SIG-M5 treated with dmso at 0.1 percent for 504 hours (cell line): ENCODE data around the gene ZNF335.
"Not testable (repeated sequence)": the region's sequence is repeated elsewhere in the genome, so short reads cannot be mapped to it uniquely, and the experiment has no call there.

Experiments used
- DNase-seq: peaks from one replicate; lab custom pipeline; 2025; ENCODE audit not compliant: unreplicated experiment; lab: John Stamatoyannopoulos, UW

ZNF335 gene

DNA sequence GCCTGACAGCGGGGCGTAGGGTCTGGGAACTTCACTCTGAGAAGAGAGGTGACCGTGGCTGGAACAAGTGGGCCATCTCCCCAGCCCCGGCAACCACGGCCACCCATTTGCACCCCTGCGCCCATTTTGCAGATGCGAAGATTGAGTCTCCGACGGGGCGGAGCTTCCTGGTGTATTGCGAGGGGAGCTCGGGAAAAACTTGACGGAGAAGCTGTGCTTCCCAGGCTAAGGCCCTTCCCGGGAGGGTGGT lies 653 bp downstream of the ZNF335 start:
- DNase-seq = no peak

DNA sequence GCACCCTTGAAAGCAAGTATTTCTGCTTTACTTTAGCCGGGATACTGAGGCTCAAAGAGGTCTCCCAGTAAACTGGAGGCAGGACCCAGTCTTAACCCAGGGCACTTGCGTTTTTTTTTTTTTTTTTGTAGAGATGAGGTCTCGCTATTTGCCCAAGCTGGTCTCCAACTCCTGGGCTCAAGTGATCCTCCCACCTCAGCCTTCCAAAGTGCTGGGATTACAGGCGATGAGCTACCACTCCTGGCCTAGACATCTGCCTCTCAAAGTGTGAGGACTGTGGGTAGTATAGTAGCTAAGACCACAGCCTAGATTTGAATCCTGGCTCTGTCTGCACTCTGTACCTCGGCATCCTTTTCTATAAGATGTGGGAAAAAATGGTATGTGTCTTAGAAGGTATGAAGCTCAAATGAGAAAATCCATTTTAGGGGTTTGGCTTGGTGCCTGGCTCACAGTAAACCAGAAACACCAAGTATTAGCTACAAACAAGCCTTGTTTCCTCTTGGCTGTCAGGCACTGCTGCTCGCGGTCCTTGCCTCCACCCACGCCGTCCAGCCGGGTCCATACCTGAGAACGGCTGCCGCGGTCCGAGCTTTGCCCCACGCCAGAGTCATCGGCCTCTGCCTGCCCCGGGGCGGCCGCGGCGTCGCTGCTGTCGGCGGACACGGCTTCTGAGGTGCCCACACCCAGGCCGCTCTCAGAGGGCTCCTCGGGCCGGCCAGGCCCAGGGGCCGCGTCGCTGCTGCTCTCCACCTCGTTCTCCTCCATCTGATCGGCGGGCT lies 1.2 kb downstream of the ZNF335 start:
- DNase-seq = no peak

DNA sequence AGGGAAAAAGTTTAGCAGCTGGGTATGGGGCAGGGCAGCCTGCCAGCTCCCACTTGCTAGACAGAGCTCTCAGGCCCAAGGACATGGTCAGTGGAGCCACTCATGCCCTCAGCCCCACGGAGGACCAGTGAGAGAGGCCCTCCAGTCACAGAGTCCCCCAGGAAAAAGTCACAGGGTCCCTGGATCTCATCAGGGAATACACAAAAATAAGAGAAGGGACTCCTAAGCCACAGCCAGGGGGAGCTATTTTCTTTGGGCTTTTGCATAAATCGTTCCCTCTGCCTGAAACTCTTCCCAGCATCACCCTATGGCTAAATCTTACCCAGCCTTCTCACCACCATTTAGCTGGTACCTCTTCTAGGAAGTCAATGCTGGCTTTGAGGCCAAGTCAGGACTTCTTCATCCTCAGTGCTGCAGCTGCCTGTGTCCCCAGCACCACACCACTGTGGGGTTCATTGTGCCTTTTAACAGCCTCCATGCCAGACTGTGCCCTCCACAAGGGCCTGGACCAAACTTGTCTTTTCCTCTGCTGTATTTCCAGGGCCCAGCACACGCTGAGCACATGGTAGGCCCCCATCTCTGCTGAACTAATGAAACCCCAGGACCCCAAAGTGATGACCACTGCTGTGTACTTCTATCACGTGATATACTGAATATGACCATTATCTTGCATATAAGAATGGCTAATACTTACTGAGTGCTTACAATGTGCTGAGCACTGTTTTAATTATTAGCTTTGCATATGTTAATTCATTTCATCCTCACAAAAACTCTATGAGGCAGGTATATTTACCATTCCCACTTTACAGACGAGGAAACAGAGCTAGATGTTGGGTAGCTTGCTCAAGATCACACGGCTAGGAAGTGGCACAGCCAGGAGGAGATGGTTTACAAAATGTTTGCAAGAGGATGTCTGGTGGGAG lies 2.0 kb downstream of the ZNF335 start:
- DNase-seq = peak; percentile 77

DNA sequence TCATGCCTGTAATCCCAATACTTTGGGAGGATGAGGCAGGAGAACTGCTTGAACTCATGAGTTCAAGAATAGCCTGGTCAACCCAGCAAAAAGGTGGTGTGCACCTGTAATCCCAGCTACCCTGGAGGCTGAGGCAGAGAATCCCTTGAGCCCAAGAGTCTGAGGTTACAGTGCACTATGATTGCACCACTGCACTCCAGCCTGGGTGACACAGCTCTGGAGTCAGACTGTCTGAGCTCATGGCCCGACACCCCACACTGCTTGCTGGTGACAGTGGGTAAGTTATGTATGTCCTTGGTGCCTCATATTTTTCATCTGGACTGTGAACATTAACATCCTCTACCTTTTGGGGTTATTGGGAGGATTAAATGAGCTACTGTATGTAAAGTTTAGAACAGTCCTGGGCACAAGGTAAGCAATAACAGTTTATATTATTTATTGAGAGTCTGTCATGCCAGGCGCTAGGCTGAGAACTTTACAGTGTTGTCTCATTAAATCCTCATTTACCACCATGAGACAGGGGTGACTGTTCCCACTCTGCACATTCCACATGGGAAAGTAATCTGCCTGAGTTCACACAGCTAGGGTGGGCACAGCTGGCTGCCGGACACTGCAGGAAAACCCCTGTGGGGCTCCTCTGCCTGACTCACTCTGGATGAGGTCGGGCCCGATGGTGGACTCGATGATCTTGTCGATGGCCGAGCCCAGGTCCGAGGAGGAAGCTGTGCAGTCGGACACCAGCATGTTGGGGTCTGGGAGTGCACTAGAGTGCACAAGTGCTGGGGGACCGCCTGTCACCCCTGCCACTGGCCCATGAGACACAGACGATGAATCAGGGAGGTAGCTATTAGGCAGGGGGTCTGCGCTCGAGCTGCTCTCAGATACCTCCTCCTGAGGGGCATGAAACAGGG lies 2.9 kb downstream of the ZNF335 start:
- DNase-seq = no peak

DNA sequence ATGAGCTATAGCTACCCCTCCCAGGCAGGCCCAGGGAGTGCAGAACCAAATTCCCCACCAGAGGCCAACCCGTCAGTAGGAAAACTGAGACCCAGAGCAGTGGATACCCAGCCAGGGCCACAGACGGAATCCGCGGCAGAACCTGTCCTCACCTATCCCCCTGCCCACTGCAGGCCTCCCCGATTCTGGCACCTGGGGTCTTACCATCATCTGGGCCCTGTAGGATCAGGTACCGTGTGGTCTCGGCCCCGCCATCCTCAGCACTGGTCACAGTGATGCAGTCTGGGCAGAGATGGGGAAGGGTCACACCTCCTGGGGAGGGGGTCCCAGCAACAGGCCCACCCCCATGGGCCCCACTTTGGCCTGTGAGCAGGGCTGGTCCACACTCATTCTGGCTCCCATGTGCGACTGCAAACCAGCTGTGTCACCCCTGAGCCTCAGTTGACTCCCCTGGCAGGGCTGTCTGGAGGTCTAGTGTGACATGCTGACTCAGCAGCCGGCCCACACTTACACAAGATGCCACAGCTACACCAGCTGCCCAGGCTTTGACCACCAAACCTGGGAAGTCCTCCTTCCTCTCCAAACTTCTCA lies 3.8 kb downstream of the ZNF335 start:
- DNase-seq = no peak

DNA sequence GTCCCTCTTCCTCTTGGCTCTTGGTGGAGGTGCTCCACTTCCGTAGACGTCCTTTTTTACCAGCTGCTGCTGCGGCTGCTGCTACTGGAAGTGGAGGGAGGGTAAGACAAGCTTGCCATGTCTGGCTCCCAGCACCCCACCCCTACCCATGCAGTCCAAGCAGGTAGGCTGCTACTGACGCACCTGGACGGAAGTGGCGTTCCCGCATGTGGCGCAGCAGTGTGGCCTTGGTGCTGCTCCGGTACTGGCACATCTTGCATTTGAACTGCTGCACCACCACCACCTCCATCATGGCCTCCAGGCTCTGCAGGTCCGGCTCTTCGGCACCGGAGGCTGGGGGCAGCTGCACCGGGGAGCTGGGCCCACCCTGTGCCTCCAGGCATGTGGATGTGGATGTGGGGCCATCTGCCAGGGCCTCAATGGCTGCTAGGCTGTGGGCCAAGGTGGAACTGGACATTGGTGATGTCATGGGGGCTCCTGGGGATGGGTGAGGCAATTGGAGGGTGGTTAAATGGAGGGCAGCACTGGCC lies 4.4 kb downstream of the ZNF335 start:
- DNase-seq = no peak

DNA sequence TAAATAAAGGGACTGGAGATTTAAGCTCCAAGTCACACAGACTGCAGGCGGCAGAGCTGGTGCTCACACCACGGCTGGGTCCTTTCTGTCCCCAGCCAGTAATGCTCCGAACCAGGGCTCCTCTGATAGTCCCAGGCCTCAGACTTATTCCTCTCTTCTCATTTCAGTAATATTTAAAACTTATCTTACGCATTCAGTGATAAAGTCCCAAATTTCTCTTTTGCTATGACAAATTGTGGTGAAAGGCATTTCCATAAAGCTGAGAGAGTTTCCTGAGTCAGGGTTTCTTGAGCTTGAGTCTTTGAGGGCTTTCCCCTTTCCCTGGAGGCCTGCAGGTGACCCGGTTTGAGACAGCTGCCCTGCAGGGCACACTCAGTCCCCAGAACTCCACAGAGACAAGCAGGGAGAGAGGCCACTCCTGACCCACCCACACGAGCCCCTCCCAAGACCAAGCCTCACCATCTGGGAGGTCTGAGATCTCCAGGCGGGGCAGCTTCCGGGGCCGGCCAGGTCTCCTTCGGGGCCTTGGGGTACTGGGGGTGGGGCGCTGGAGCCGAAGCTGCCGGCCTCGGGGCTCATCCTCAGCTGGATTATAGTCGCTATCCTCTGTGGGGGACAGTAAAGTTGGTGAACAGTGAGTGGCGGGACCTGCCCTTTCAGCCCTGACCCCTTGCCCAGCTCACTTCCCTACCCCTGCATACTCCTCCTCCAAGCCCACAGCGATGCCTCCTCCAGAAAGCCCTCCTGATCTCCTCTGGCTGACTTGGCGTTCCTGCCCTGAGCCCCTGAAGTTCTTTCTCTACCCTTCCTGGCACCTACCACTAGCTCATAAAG lies 6.6 kb downstream of the ZNF335 start:
- DNase-seq = no peak

DNA sequence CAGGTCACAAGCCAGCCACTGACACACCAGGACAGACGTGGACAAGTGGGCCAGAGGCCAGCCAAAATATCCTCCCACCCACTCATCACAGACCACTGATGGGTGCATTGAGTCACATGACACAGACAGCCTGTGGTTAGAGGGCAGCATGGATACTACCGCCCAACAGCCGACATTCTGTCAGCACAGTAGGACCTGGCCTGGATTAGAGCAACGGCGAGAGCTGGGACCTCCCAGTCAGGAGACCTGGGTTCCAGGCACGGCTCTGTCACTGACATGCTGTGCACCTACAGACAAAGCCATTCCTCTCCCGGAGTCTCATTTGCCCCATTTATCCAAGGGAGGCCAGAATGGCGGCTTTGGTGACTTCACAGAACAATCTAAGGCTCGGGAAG lies 8.0 kb downstream of the ZNF335 start:
- no peak for DNase-seq

DNA sequence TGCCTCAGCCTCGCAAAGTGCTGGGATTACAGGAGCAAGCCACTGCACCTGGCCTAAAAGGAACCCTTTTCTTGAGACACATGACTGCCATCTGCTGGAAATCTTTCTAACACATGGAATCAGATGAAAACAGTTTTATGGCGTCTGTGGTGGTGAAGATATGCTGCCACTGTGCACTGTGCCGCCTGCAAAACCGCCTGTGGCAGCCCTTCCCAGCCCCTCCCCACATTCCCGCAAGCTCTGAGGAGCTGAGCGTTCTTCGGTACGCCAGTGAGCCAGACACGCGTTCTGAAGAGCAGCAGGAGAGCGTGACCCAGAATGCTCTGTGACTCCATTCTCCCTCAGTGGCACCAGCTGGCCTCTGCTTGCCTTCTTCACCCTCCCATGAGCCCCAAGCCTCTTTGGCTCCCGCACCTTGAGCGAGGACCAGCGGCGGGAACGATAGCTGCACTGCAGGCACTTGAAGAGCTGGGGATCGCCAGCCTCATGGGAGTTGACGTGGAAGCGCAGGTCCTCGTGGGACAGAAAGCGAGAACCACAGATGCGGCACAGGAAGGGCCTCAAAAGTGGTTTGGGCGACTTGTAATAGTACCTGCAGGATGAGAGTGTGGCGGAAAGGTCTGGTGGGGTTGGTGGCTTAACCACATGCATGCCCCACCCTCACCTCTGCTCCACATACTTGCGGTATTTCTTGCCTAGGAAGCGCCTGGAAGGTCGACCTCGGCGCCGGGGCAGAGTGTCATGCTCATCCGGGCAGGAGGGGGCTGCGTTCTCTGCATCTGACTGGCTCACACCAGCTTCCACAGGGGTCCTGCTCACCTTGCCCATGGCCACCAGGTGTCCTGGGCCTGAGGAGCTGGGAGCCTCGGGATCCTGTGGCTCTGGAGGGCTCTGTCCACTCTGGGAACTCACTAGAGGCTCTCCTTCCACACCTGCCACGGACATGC lies 8.7 kb downstream of the ZNF335 start:
- peak; percentile 29 for DNase-seq

DNA sequence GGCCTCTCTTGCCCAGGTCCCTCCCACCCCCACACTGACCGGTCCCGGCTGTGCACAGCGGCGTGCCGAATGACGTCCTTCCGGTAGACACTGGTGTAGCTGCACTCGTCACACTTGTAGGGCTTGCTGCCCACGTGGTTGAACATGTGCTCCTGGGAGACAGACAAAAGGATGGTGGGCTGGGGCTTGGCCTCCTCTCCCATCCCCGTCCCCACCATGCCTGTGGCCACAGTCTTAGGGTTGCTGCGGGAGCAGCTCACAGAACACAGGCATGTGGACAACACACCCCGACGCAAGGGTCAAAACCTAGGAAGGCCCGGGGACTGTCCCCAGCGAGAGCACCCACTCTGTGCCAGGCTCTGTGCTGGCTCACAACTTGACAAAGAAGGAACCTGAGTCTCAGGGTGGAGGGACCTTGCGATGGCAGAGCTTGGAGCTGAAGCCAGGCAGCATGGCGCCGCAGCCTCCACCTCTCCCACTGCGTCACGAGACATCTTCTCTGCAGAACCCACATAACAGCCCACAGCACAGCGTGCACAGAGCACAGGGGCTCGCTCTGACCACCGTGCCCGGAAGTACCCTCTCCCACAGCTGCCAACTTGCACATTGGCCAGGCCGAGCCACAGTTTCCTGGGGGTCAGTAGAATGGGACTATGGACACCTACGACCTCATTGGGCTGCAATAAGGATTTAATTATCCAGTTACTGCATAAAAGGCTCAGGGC lies 9.8 kb downstream of the ZNF335 start:
- DNase-seq = no peak

DNA sequence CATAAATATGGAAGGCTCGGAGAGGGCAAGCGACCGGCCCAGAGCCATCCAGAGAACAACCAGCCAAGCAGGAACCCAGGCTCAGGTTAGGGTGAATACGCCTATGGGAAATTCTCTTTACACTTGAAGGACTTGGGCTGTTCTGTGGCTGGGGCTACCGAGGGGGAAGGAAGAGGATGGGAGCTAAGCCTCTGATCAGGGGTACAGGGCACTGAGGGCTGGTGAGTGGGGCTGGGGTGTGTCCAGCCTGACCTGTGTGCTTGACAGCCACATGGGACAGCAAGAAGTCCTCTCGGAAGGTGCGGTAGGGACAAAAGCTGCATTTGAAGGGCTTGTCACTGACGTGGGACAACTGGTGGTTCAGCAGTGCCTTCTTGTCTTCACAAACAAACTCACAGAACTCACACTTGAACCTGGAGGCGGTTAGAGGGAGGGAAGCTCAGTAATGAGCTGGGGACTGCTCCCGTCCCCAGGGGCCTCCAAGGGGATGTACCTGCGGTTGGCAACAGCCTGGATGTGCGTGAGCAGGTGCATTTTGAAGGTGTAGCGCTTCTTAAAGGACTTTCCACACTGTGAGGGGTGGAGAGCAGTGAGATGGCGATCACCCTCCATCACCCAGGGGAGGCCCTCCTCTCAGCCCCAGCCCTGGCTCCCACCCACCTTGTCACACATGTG lies 11.9 kb downstream of the ZNF335 start:
- DNase-seq = no peak

DNA sequence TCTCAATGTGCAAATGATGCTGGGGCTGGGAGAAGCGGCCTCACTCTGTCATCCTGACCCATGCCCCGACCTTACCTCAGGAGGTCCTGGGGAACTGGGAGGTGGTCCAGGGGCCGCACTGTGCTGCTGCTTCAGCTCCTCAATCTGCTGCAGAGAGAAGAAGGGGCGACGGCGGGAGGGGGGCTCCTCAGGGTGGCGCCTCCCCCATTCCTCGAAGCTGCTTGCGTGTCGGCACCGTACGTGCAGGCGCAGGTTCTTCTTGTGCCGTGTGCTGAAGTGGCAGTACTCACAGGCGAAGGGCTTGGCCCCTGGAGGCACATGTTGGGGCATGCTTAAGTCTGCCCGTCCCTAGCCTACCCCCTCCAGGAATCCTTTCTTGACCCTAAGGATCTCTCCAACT lies 12.9 kb downstream of the ZNF335 start:
- no peak for DNase-seq

DNA sequence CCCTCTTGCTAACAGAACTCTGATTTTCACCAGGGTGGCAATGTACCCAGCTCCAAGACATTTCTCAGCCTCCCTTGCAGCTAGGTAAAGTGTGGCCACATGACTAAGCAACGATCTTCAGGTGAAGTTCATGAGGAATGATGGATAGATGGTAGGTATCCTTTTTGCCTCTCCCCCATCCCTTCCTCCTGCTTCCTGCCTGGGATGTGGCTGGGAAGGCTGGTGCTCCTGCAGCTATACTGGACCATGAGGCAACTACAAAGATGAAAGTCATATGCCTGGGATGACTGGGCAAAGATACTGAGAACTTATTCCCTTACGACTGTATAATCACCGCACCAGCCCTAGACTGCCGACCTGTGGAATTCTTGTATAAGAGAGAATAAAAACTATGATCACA lies 13.4 kb downstream of the ZNF335 start:
- no peak for DNase-seq

DNA sequence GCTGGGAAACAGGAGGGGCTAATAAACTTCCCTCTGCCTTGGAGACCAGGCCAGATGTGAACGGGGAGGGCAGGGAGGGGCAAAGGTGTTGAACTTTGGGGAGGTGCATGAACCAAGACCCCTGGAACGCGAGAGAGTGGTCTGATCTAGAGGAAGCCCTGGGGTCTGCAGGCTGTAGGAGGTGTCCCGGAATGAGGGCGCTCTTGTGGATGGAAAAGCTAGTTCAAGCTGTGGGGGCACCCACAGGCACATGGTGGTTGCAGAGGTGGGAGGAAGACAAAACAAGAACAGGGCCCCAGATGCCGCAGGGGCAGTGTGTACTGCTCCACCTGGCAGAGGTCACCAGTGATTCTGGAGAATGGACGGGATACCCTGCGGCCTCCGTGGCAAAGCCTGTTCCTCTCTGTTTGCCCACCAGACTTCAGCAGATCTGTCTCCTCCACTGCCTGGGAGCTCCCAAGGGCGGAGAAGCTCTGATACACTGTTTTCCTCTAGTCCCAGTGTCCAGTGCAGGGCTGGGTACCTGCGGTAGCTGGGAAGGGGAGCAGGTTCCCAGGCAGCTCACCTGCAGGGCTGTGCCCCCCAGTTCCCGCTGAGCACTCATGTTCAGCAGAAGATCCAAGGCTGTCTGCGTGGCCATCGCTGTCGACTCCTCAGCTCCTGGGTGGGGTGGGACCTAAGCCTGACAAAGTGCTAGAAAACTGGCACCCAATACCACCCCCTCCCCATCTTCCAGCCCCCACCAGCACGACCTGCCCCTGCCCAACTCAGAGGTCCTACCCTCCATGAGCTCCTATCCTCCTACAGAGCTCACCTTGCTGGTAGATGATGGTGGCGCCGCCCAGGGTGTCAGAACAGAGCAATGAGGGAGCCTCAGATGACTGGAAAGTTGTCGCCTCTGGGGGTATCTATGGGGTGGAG lies 14.7 kb downstream of the ZNF335 start:
- no peak for DNase-seq

DNA sequence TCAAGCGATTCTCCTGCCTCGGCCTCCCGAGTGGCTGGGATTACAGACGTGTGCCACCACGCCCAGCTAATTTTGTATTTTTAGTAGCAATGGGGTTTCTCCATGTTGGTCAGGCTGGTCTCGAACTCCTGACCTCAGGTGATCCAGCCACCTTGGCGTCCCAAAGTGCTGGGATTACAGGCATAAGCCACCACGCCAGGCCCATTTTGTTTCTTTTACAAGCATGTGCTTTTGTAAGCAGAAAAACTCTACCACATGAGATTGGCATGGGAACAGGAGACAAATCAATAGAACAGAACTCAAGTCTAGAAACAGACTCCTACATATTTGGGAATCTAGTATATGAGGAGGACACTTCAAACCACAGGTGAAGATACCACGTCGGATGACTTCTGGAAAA lies 15.7 kb downstream of the ZNF335 start:
- DNase-seq = not testable (repeated sequence)

DNA sequence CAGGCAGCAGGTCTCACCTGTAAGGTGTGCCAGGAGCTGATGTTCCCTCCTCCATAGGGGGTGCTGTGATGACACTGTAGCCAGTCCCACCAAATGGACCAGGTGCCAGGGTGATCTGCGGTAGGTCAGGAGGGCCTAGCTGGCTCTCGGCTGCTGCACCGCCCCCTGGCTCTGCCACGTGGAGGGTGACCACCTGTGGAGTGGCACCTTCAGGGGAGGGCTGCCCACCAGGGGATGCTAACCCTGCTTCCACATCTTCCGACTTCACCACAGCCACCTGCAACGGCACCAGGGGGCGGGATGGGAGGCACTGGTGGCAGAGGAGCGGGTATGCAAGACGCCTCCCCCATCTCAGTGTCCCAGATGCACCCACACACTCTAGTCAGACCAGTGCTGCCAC lies 18.3 kb downstream of the ZNF335 start:
- no peak for DNase-seq

DNA sequence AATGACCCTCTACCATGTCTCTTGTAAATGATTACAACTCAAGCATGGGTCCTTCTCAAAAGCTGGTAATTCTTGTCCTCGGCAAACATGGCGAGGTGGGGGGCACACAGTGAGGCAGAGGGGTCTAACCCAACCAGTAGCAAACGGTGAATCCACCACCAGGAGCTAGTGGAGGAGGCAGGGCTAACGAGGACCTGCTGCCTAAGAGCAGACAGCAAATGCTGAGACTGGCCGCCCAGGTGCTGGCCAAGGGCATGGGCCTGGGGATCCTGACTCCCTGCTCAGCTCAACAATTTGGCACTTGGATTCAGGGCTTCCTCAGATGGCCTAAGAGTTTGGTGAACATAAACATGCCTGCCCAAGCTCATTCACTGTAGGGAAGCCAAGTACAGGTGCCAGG lies 19.1 kb downstream of the ZNF335 start:
- no peak for DNase-seq
